H1 (cell line): Measurements from ENCODE around the gene AIPL1. TPM values are rescaled to one million over a fixed set of nuclear protein-coding genes. Genes with fewer than 3 reads are reported as not detected.

Source experiments
- CTCF ChIA-PET: fragments of 300-600 bp; sonication (Branson Sonifier 250); formaldehyde crosslinking; loops from one replicate; lab custom pipeline; 2021; ENCODE audit not compliant: partially characterized antibody; lab: Charles Lee
- POLR2A ChIA-PET: fragments of 300-600 bp; sonication (Branson Sonifier 250); formaldehyde crosslinking; loops from one replicate; lab custom pipeline; 2021; ENCODE audit warnings: inconsistent platforms; ENCODE audit not compliant: partially characterized antibody; lab: Charles Lee
- DNase-seq, 2 experiments: peaks; one replicate each; pipeline versions ENCODE4 v3.0.0 to v3.0.0-alpha.2; 2010 to 2022; ENCODE audit warnings: low spot score in 2 of 2, low read depth in 1 of 2, mixed read lengths in 1 of 2
- FAIRE-seq: peaks from 2 replicates; lab custom pipeline; 2011; peaks lifted over from hg19 to GRCh38; lab: Jason Lieb, UNC
- H2AFZ ChIP-seq: 2 replicates; pipeline ENCODE4 v1.8.1; 2012; ENCODE audit warnings: low read length, inconsistent platforms
- H2AK5ac ChIP-seq: 2 replicates; pipeline ENCODE4 v1.6.1; 2013; ENCODE audit warnings: low read depth, low read length
- H2BK120ac ChIP-seq: replicated peaks from 2 replicates; pipeline ENCODE3; 2013; ENCODE audit warnings: low read depth, low read length, inconsistent platforms
- H2BK12ac ChIP-seq: 2 replicates; pipeline ENCODE4 v1.6.1; 2013; ENCODE audit warnings: low read depth, low read length
- H2BK15ac ChIP-seq: 2 replicates; pipeline ENCODE4 v1.6.1; 2013; ENCODE audit warnings: low read length
- H2BK20ac ChIP-seq: 2 replicates; pipeline ENCODE4 v1.6.1; 2013; ENCODE audit warnings: low read length
- H2BK5ac ChIP-seq: 2 replicates; pipeline ENCODE4 v1.6.1; 2013; ENCODE audit warnings: low read depth, low read length
- H3K14ac ChIP-seq: 2 replicates; pipeline ENCODE4 v1.6.1; 2013; ENCODE audit warnings: inconsistent platforms; ENCODE audit not compliant: insufficient read length
- H3K18ac ChIP-seq: 2 replicates; pipeline ENCODE4 v1.6.1; 2013; ENCODE audit warnings: low read length; ENCODE audit errors: extremely low read depth
- H3K23ac ChIP-seq: 2 replicates; pipeline ENCODE4 v1.6.1; 2013; ENCODE audit warnings: inconsistent platforms; ENCODE audit not compliant: insufficient read length
- H3K23me2 ChIP-seq: 2 replicates; pipeline ENCODE4 v1.6.1; 2013; ENCODE audit warnings: low read depth, low read length
- H3K27ac ChIP-seq: 2 replicates; pipeline ENCODE4 v1.6.1; 2011; ENCODE audit warnings: low read depth, low read length, inconsistent platforms
- H3K27me3 ChIP-seq, 4 experiments: replicated peaks in 1 of 4; 1 replicate in 1 of 4; 2 replicates in 3 of 4; pipeline versions ENCODE4 v1.6.1 to v1.8.1; 2011 to 2013; ENCODE audit warnings: low read length in 3 of 4, mild to moderate bottlenecking in 3 of 4, inconsistent platforms in 2 of 4, mixed read lengths in 2 of 4, moderate library complexity in 1 of 4; ENCODE audit not compliant: control insufficient read depth in 3 of 4, insufficient read depth in 3 of 4; ENCODE audit errors: extremely low read depth in 1 of 4
- H3K36me3 ChIP-seq, 4 experiments: 2 replicates each; pipeline versions ENCODE4 v1.6.1 to v1.8.1; 2011 to 2013; ENCODE audit warnings: mild to moderate bottlenecking in 4 of 4, low read length in 3 of 4, moderate library complexity in 2 of 4, control low read depth in 1 of 4, inconsistent platforms in 1 of 4; ENCODE audit not compliant: insufficient read depth in 4 of 4, control insufficient read depth in 2 of 4
- H3K4ac ChIP-seq: replicated peaks from 2 replicates; pipeline ENCODE3; 2013; ENCODE audit warnings: low read length, low read depth, mixed read lengths, inconsistent platforms; ENCODE audit not compliant: insufficient read length
- H3K4me1 ChIP-seq, 4 experiments: replicated peaks in 1 of 4; 1 replicate in 1 of 4; 2 replicates in 3 of 4; pipeline versions ENCODE4 v1.6.1 to v1.8.1; 2011 to 2013; ENCODE audit warnings: low read length in 3 of 4, inconsistent platforms in 2 of 4, mixed read lengths in 1 of 4; ENCODE audit not compliant: insufficient read depth in 4 of 4, control insufficient read depth in 3 of 4
- H3K4me2 ChIP-seq, 2 experiments: 2 replicates each; pipeline versions ENCODE4 v1.6.1 to v1.8.1; 2011 to 2013; ENCODE audit warnings: low read depth in 2 of 2, low read length in 2 of 2, control low read depth in 1 of 2, inconsistent platforms in 1 of 2, mild to moderate bottlenecking in 1 of 2; ENCODE audit not compliant: insufficient read depth in 1 of 2
- H3K4me3 ChIP-seq, 4 experiments: fragments of 200-600, 300-600 bp in 1 of 4; sonication (generic), shearing (Covaris generic), sonication (Bioruptor Twin) in 1 of 4; 2 replicates each; pipeline versions ENCODE4 v1.5.1 to v1.8.1; 2011 to 2016; ENCODE audit warnings: low read length in 4 of 4, low read depth in 3 of 4, control low read depth in 2 of 4, inconsistent platforms in 2 of 4, mild to moderate bottlenecking in 2 of 4, mixed read lengths in 1 of 4, moderate library complexity in 1 of 4; ENCODE audit not compliant: insufficient read depth in 2 of 4; ENCODE audit errors: extremely low read depth in 1 of 4
- H3K56ac ChIP-seq: replicated peaks from 2 replicates; pipeline ENCODE3; 2013; ENCODE audit warnings: low read depth, mild to moderate bottlenecking, mixed read lengths, low read length, inconsistent platforms; ENCODE audit not compliant: insufficient read length
- H3K79me1 ChIP-seq: 2 replicates; pipeline ENCODE4 v1.6.1; 2013; ENCODE audit warnings: low read depth, low read length, control low read depth
- H3K79me2 ChIP-seq, 2 experiments: 2 replicates each; pipeline versions ENCODE4 v1.6.1 to v1.8.1; 2012 to 2013; ENCODE audit warnings: low read length in 2 of 2, mild to moderate bottlenecking in 2 of 2, inconsistent platforms in 1 of 2; ENCODE audit not compliant: insufficient read depth in 2 of 2, control insufficient read depth in 1 of 2
- H3K9ac ChIP-seq, 4 experiments: replicated peaks in 1 of 4; 1 replicate in 1 of 4; 2 replicates in 3 of 4; pipeline versions ENCODE4 v1.6.1 to v1.8.1; 2011 to 2013; ENCODE audit warnings: low read depth in 3 of 4, low read length in 3 of 4, control low read depth in 2 of 4, mild to moderate bottlenecking in 2 of 4, moderate library complexity in 2 of 4, inconsistent platforms in 1 of 4; ENCODE audit errors: extremely low read depth in 1 of 4
- H3K9me3 ChIP-seq, 2 experiments: 2 replicates each; pipeline versions ENCODE4 v1.6.1 to v1.8.1; 2012 to 2013; ENCODE audit warnings: mild to moderate bottlenecking in 2 of 2, moderate library complexity in 2 of 2, control low read depth in 1 of 2, inconsistent platforms in 1 of 2, low read depth in 1 of 2, low read length in 1 of 2, mixed read lengths in 1 of 2; ENCODE audit not compliant: insufficient read depth in 2 of 2
- H4K20me1 ChIP-seq, 2 experiments: replicated peaks in 1 of 2; 2 replicates each; pipeline versions ENCODE3 to v1.8.1; 2011 to 2013; ENCODE audit warnings: inconsistent platforms in 2 of 2, low read length in 2 of 2, mild to moderate bottlenecking in 1 of 2; ENCODE audit not compliant: insufficient read depth in 2 of 2, control insufficient read depth in 1 of 2
- H4K5ac ChIP-seq: 2 replicates; pipeline ENCODE4 v1.6.1; 2013; ENCODE audit warnings: low read length, low read depth, mixed read lengths, inconsistent platforms; ENCODE audit not compliant: insufficient read length
- H4K8ac ChIP-seq: 2 replicates; pipeline ENCODE4 v1.8.0; 2013; ENCODE audit warnings: mild to moderate bottlenecking, moderate library complexity, low read length, inconsistent platforms; ENCODE audit not compliant: insufficient read depth; ENCODE audit errors: extremely low read depth
- H4K91ac ChIP-seq: replicated peaks from 2 replicates; pipeline ENCODE3; 2013; ENCODE audit warnings: low read length, mixed read lengths, inconsistent platforms; ENCODE audit not compliant: insufficient read length
- BACH1 ChIP-seq: IDR thresholded peaks from 2 replicates; pipeline ENCODE4 v1.6.1; 2012; ENCODE audit warnings: low read length, improper control_type of control experiment
- BCL11A ChIP-seq, 2 experiments: IDR thresholded peaks; one replicate each; pipeline ENCODE4 v1.6.1; 2011; ENCODE audit warnings: low read depth in 2 of 2, low read length in 2 of 2, mild to moderate bottlenecking in 2 of 2
- E2F6 ChIP-seq: IDR thresholded peaks from 2 replicates; pipeline ENCODE4 v1.6.1; 2012; ENCODE audit warnings: inconsistent platforms
- GABPA ChIP-seq: IDR thresholded peaks from 2 replicates; pipeline ENCODE4 v1.6.1; 2011; ENCODE audit warnings: mild to moderate bottlenecking, low read length, moderate library complexity, borderline replicate concordance; ENCODE audit not compliant: insufficient read depth
- KDM4A ChIP-seq: IDR thresholded peaks from one replicate; pipeline ENCODE4 v1.7.1; 2012; ENCODE audit warnings: low read depth, mild to moderate bottlenecking, moderate library complexity, low read length, inconsistent platforms; ENCODE audit not compliant: severe bottlenecking
- MAX ChIP-seq: IDR thresholded peaks from 2 replicates; pipeline ENCODE4 v1.6.1; 2012; ENCODE audit warnings: inconsistent platforms
- POLR2AphosphoS5 ChIP-seq: IDR thresholded peaks from 2 replicates; pipeline ENCODE4 v1.6.1; 2011; ENCODE audit warnings: low read depth, low read length
- RBBP5 ChIP-seq: IDR thresholded peaks from 2 replicates; pipeline ENCODE4 v1.7.1; 2012; ENCODE audit warnings: low read depth, mild to moderate bottlenecking, inconsistent platforms, low read length, moderate library complexity, borderline replicate concordance
- TAF1 ChIP-seq: IDR thresholded peaks from 2 replicates; pipeline ENCODE4 v1.6.1; 2011; ENCODE audit warnings: mild to moderate bottlenecking, low read depth, low read length
- TAF7 ChIP-seq: optimal IDR thresholded peaks from 2 replicates; pipeline ENCODE3; 2011; ENCODE audit warnings: low read depth, mild to moderate bottlenecking, inconsistent platforms, low read length, moderate library complexity, borderline replicate concordance
- YY1 ChIP-seq: IDR thresholded peaks from 2 replicates; pipeline ENCODE4 v1.6.1; 2011; ENCODE audit warnings: low read depth, mild to moderate bottlenecking, low read length
- ZNF274 ChIP-seq: IDR thresholded peaks from 2 replicates; pipeline ENCODE4 v1.7.0; 2012; ENCODE audit warnings: low read length, borderline replicate concordance; ENCODE audit errors: extremely low read depth
- WGBS, 2 experiments: shearing (Covaris generic) in 1 of 2; methylation state at CpG; one replicate each; pipeline versions ENCODE4 v1.1.6 to v1.1.7; 2013 to 2015; ENCODE audit warnings: low lambda C conversion rate in 2 of 2, mixed read lengths in 2 of 2, inconsistent platforms in 1 of 2, low coverage in 1 of 2, missing lambda C conversion rate in 1 of 2; ENCODE audit not compliant: insufficient replicate concordance in 2 of 2, insufficient coverage in 1 of 2, insufficient read length in 1 of 2; ENCODE audit errors: extremely low coverage in 1 of 2, missing lambda C conversion rate in 1 of 2; 5-methylcytosine and 5-hydroxymethylcytosine counted together
- polyA plus RNA-seq, 7 experiments: library from polyadenylated mRNA; depleted of rRNA in 3 of 7; stranded (reverse) in 5 of 7; unstranded in 2 of 7; fragments of >200 nt in 5 of 7; fragments of 200-250 nt in 2 of 7; gene quantifications; 1 replicate in 5 of 7; 2 replicates in 1 of 7; 4 replicates in 1 of 7; pipeline versions ENCODE4 v1.2.1 to v1.2.3, GENCODE V29; 2011 to 2013; ENCODE audit warnings: missing spikeins in 2 of 7, mixed read lengths in 2 of 7
- total RNA-seq: library from RNA; stranded (reverse); fragmentation: NEBNext Ultra II Directional; extraction: Animal tissue kit (Norgen Biotek cat#: 25700); gene quantifications from 2 replicates; pipeline ENCODE4 v1.2.1, GENCODE V29; 2021

AIPL1 gene
- total and polyA plus RNA-seq, 2 of the 8 experiments (the other 6 are each of a cell fraction or from before 2014, with no cell fraction given): 0.56 to 0.71 TPM

- Histone ChIP-seq H3K27ac (0 out of 2 replicates have a peak overlapping the region, but pooled peaks have one; percentile 51), H3K23me2 (peaks cover 12% of the 10 kb centered on the region), H3K79me2 (no peaks in the 10 kb centered on the region), H3K18ac (peak overlapping the region; percentile 90; the same call in 1 of the 2 replicates), H3K9ac (peak overlapping the region in 2 of 4 experiments; percentile 74 to 80; a peak in 5 of 7 replicates), H3K4ac (no peak overlapping the region), H3K14ac (no peak overlapping the region), H4K91ac (peak overlapping the region; percentile 67), H2AK5ac (no peak overlapping the region), H3K23ac (no peak overlapping the region), H3K79me1 (no peaks in the 10 kb centered on the region), H3K4me2 (peak overlapping the region; percentile 95 to 99), H2AFZ (no peak overlapping the region), H3K4me3 (peak overlapping the region; percentile 49 to 75 (median 74)), H2BK15ac (peak overlapping the region; percentile 46; the same call in 1 of the 2 replicates), H2BK5ac (peak overlapping the region; percentile 78; the same call in 1 of the 2 replicates), H4K5ac (peak overlapping the region; percentile 50), H4K20me1 (peaks cover 0 to 2% of the 10 kb centered on the region in 2 experiments), H3K56ac (no peak overlapping the region), H2BK120ac (no peak overlapping the region), H3K27me3 (no peaks in the 10 kb centered on the region; a peak in 3 of 7 replicates), H3K36me3 (peaks cover 0 to 9% (median 3%) of the 10 kb centered on the region in 4 experiments; a peak in 5 of 8 replicates), H2BK12ac (no peak overlapping the region), H4K8ac (peak overlapping the region; percentile 39; the same call in 1 of the 2 replicates), H2BK20ac (no peak overlapping the region), H3K4me1 (peaks cover 2 to 49% (median 28%) of the 10 kb centered on the region in 4 experiments), H3K9me3 (no peaks in the 10 kb centered on the region)
- POLR2A ChIA-PET: interaction anchor here (0.6 to 4.4 kb wide), 14 partner anchors 8 to 702 kb away, joined by 3 to 58 read pairs (median 4); partner anchors contain the start of gene PIMREG
- FAIRE-seq: no peak
- 6% methylated on average over 18 of the region's 35 CpGs; no CpG with 5 or more reads in 1 of the 2 experiments for WGBS, 2 experiments
- CTCF ChIA-PET: interaction anchor here (0.8 to 2.0 kb wide), 3 partner anchors 10 to 42 kb away, joined by 3 to 9 read pairs (median 3); no protein-coding TSS in a partner anchor
- DNase-seq: peak in 1 of 2 experiments; percentile 73
- TF ChIP-seq E2F6 (peak; percentile 43; the same call in 1 of the 2 replicates), MAX (peak; percentile 80), RBBP5 (peak; percentile 29; the same call in 1 of the 2 replicates), ZNF274 (no peak), GABPA (no peak), TAF7 (peak; percentile 51), BCL11A (IDR thresholded peaks at IDR 0.05; ENCODE audit: low read depth in 2 of 2, low read length in 2 of 2) (no peak), TAF1 (0 out of 2 replicates have a peak, but pooled peaks have one; percentile 45), KDM4A (peak; percentile 29), BACH1 (no peak), POLR2AphosphoS5 (0 out of 2 replicates have a peak, but pooled peaks have one; percentile 27), YY1 (no peak)
Observed at GRCh38 chr17:6455321-6455705, 20.4 kb upstream of the AIPL1 start.
